RWPE2 (cell line): Measurements from ENCODE around the gene TBXT.

Source experiments
- ATAC-seq: fragments of 200-7000 bp; cut with Tn5 transposase; 3 replicates; pipeline ENCODE4 v1.9.1; 2021; ENCODE audit warnings: low read depth
- DNase-seq: peaks from one replicate; pipeline ENCODE4 v3.0.0-alpha.2; 2020; ENCODE audit warnings: low spot score
- H3K27ac ChIP-seq: fragments of 450-650 bp; 2 replicates; pipeline ENCODE4 v1.5.1; 2017; ENCODE audit warnings: mild to moderate bottlenecking; ENCODE audit not compliant: poor library complexity, severe bottlenecking
- H3K27me3 ChIP-seq: fragments of 250-450 bp; sonication (Bioruptor Pico); 2 replicates; pipeline ENCODE4 v1.5.1; 2021; ENCODE audit warnings: mild to moderate bottlenecking, moderate library complexity; ENCODE audit not compliant: insufficient read depth, poor library complexity, severe bottlenecking
- H3K36me3 ChIP-seq: fragments of 250-450 bp; sonication (Bioruptor Pico); 2 replicates; pipeline ENCODE4 v1.5.1; 2020; ENCODE audit warnings: low read depth, mild to moderate bottlenecking, moderate library complexity
- H3K4me1 ChIP-seq: fragments of 250-450 bp; sonication (Bioruptor Pico); 2 replicates; pipeline ENCODE4 v1.5.1; 2021; ENCODE audit warnings: mild to moderate bottlenecking, moderate library complexity; ENCODE audit not compliant: insufficient read depth, poor library complexity, severe bottlenecking
- H3K4me3 ChIP-seq: fragments of 250-450 bp; sonication (Bioruptor Pico); 2 replicates; pipeline ENCODE4 v1.5.1; 2021; ENCODE audit warnings: mild to moderate bottlenecking, moderate library complexity; ENCODE audit not compliant: severe bottlenecking
- H3K9me3 ChIP-seq: fragments of 250-450 bp; sonication (Bioruptor Pico); 2 replicates; pipeline ENCODE4 v1.5.1; 2021; ENCODE audit warnings: mild to moderate bottlenecking, moderate library complexity; ENCODE audit not compliant: severe bottlenecking
- TF ChIP-seq, protein P1 (sequence below): fragments of 450-650 bp; IDR thresholded peaks from one replicate; pipeline ENCODE4 v1.5.1; 2017; ENCODE audit warnings: mild to moderate bottlenecking, moderate library complexity; ENCODE audit not compliant: poor library complexity, severe bottlenecking

Gene TBXT

DNA sequence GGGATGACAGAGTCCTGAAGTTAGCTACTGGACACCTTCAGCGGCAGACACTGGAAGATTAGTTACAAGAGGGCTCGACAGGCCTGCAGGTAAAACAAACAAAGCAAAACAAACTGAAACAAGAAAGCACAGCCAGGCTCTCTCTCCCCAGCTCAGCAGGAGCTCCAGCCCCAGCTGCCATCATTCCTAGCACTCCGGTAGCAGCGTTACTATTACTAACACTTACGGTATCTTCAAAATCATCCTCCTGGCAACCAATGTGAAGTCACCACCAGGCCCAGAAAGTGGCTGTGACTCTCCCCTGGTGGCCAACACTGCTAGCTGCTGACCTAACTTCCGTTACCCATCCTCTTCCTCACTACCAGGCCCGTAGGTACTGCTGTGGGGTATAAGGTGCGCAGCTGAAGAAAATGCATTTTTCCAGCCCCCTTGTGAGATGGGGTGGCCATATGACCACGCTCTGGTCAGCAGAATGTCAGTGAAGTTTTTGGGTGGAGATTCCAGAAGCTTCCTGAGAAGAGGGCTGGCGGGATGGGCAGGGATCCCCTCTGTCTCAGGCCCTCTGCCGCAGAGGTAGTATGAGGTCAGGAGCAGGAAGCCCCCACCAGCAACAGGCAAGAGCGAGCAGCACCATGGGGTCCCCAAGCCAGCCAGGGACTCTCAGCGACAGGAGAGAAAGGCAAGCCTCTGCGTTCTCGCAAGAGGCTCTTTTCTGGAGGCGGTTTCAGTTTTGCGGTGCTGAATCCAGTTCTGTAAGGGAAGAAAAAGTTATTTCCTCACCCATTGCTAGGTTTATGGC is 37.4 kb upstream of the TBXT start:
- TF ChIP-seq, protein P1, sequence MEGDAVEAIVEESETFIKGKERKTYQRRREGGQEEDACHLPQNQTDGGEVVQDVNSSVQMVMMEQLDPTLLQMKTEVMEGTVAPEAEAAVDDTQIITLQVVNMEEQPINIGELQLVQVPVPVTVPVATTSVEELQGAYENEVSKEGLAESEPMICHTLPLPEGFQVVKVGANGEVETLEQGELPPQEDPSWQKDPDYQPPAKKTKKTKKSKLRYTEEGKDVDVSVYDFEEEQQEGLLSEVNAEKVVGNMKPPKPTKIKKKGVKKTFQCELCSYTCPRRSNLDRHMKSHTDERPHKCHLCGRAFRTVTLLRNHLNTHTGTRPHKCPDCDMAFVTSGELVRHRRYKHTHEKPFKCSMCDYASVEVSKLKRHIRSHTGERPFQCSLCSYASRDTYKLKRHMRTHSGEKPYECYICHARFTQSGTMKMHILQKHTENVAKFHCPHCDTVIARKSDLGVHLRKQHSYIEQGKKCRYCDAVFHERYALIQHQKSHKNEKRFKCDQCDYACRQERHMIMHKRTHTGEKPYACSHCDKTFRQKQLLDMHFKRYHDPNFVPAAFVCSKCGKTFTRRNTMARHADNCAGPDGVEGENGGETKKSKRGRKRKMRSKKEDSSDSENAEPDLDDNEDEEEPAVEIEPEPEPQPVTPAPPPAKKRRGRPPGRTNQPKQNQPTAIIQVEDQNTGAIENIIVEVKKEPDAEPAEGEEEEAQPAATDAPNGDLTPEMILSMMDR, result no peak
- H3K27ac ChIP-seq, result no peak overlapping the region
- no peak for ATAC-seq
- DNase-seq, result no peak
- H3K9me3 ChIP-seq, result no peaks in the 10 kb centered on the region
- H3K36me3 ChIP-seq, result no peaks in the 10 kb centered on the region
- H3K4me1 ChIP-seq, result no peaks in the 10 kb centered on the region
- H3K27me3 ChIP-seq, result peaks cover 17% of the 10 kb centered on the region
- no peak overlapping the region for H3K4me3 ChIP-seq

DNA sequence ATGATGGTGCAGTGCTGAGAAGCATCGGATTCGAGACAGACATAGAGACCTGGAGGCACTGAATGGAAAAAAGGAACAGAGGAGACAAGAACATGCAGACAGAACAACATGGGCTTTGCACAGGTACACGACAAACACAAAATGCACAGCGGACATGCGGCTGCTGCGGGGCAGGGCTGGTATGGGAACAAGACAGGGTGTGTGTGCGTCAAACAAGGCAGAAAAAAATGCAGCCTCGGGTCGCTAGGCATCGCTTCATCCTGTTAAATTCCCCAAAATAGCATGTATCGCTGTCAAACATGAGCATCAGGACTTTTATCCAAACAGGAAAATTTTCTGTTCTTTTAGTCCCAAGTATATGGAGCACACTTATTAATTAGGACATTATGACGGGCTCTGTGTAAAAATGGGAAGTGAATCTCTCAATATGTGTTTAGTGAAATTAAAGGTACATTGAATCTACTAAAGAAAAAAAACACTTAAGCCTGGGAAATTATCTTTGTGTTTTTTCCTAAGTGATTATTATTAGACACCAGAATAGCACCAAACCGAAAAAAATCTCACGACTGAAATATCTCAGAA is 36.1 kb upstream of the TBXT start:
- DNase-seq, result no peak
- Histone ChIP-seq H3K36me3 (no peaks in the 10 kb centered on the region), H3K27me3 (peaks cover 10% of the 10 kb centered on the region), H3K4me1 (no peaks in the 10 kb centered on the region), H3K27ac (no peak overlapping the region), H3K4me3 (no peak overlapping the region), H3K9me3 (no peaks in the 10 kb centered on the region)
- TF ChIP-seq, protein P1, result no peak
- no peak for ATAC-seq

DNA sequence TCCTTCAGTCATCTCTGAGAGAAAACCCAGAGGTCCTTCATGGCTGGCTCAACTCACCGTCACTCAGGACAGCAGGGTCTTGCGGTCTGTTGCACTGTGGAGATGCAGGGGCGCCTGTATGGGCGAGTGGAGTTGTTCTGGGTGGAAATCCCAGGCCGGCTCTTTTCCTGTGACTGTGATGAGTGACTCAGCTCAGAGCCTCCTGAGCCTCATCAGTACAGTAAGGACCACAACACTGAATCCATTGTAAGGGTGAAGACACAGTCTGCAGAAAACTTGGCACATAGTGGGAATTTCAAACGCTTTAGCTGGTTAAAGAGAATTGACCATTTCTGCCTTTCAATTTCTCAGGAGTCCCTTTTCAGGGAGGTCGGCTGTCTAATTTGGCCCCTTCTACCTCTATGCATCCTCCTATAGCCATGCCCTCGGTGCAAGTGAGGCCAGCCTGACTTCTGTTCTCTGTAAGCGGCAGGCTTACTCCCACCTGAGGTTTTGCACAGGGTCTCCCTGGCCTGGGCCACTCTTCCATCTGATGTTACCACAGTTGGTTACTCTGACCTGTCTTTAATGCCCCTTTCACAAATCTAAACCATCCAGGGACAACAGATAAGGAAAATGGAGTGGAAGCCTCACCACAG is 35.5 kb upstream of the TBXT start:
- ATAC-seq (no peak), DNase-seq (no peak)
- Histone ChIP-seq H3K4me3 (no peak overlapping the region), H3K27ac (no peak overlapping the region), H3K4me1 (no peaks in the 10 kb centered on the region), H3K27me3 (peaks cover 9% of the 10 kb centered on the region), H3K36me3 (no peaks in the 10 kb centered on the region), H3K9me3 (no peaks in the 10 kb centered on the region)
- TF ChIP-seq, protein P1, result no peak

DNA sequence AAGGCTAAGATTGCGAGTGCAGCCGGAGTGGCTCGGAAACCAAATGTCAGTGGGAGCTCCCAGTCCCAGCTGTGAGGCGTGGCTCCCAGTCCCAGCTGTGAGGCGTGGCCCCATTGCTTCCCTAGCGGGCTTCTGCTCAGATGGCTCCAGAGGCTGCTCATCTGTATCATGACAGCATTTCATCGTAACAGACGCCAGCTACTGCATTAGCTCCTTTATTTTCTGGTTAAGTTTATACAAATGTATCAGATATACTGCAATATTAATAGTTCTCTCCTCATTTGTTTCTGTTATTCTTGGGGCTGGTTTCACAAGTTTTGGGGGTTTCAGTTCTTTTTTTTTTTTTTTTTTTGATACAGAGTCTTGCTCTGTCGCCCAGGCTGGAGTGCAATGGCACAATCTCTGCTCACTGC is 34.7 kb upstream of the TBXT start:
- peaks cover 9% of the 10 kb centered on the region for H3K27me3 ChIP-seq
- DNase-seq (no peak), ATAC-seq (no peak)
- H3K27ac ChIP-seq, result no peak overlapping the region
- TF ChIP-seq, protein P1, result no peak
- no peaks in the 10 kb centered on the region for H3K9me3 ChIP-seq
- H3K36me3 ChIP-seq, result no peaks in the 10 kb centered on the region
- H3K4me1 ChIP-seq, result no peaks in the 10 kb centered on the region
- H3K4me3 ChIP-seq, result no peak overlapping the region
